ENCODE data around the gene FAM219A.

GRCh38 chr9:34409154-34409553, 49.2 kb downstream of the FAM219A start:
- no peak for TF ChIP-seq POLR2AphosphoS5 (IDR thresholded peaks at IDR 0.05; ENCODE audit: borderline replicate concordance, low read depth, low read length)
- no peak for TF ChIP-seq EZH2 (IDR thresholded peaks at IDR 0.05)
